ENCODE results near the gene GPA33. TPM values are rescaled to one million over a fixed set of nuclear protein-coding genes. Genes with fewer than 3 reads are reported as not detected.

The GPA33 gene
- total RNA-seq, 3 donors from 2014 or later = 0.15 to 3.6 (median 0.16) TPM

DNA sequence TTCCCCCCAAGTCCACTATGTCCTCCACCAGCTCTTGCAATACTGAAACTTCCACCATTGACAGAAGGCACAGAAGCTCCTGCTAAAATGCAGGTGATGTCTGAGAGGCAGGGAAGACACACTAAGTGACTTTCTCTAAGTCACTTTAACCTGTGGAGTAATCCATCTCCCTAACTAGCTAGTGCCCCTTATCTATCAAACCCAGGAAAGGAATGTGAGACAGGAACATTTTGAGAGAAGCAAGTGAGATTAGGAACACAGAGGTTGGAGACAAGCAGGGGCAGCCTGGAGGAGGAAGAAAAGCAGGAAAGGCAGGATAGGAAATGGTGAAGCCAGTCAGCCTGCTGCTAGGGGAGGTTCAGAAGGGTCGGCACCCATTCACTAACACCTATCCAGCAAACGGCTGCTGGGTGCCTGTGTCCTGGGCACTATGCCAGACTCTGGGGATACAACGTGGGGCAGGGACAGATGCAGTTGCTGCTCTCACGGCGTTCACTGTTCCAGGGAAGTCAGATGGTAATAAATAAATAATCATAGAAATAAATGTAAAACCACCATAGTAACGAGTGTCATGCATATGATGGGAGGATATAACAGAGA is 7.0 kb downstream of the GPA33 start:
- no peak for TF ChIP-seq CTCF (IDR thresholded peaks at IDR 0.05)
- TF ChIP-seq POLR2A (IDR thresholded peaks at IDR 0.05) = no peak
- no peak for TF ChIP-seq POLR2AphosphoS5 (IDR thresholded peaks at IDR 0.05)
- Histone ChIP-seq H3K9me3 (no peaks in the 10 kb centered on the region), H3K36me3 (no peaks in the 10 kb centered on the region), H3K27me3 (peaks cover 0 to 7% of the 10 kb centered on the region in 2 donors), H3K27ac (no peak overlapping the region), H3K4me3 (no peak overlapping the region), H3K4me1 (no peaks in the 10 kb centered on the region)
- intact Hi-C loops (cut with DNase I; ENCODE audit: low total_unique reads) = no loop called here
- DNase-seq (ENCODE audit: low spot score in 2 of 2) = no peak

DNA sequence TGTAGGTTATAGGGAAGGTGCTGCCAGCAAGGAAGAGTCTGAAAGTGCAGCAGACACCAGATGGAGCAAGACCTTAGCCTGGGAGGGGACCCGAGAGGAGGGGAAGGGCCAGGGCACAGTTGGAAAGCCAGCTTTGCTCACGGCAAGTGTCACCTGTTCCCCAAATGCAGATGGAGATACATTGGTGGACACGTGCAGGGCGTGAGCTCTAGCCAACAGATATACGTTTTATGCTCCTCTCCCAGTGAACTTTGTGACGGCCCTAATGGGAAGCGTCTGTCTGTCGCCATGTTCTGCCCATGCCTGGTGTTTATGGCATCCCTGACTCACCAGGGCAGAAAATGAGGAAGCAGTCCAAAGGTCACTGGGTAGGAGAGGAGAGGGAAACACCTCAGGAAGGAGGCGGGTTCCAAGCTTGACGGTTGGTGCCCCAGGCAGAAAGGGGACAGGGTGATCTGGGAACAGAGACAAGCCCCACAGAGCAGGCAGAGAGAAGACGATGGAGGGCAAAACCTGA is 7.6 kb downstream of the GPA33 start:
- TF ChIP-seq CTCF (IDR thresholded peaks at IDR 0.05) (no peak), POLR2A (IDR thresholded peaks at IDR 0.05) (no peak), POLR2AphosphoS5 (IDR thresholded peaks at IDR 0.05) (no peak)
- Histone ChIP-seq H3K36me3 (no peaks in the 10 kb centered on the region), H3K27me3 (peaks cover 0 to 7% of the 10 kb centered on the region in 2 donors), H3K9me3 (no peaks in the 10 kb centered on the region), H3K4me3 (no peak overlapping the region), H3K4me1 (no peaks in the 10 kb centered on the region), H3K27ac (no peak overlapping the region)
- intact Hi-C loops (cut with DNase I; ENCODE audit: low total_unique reads) = no loop called here
- no peak for DNase-seq (ENCODE audit: low spot score in 2 of 2)

GRCh38 chr1:167081594-167082156 is 8.5 kb downstream of the GPA33 start:
- intact Hi-C loops (cut with DNase I; ENCODE audit: low total_unique reads) = no loop called here
- no peak overlapping the region for H3K27ac ChIP-seq
- DNase-seq (ENCODE audit: low spot score in 2 of 2) = no peak
- H3K4me3 ChIP-seq = no peak overlapping the region
- no peaks in the 10 kb centered on the region for H3K36me3 ChIP-seq
- peaks cover 0 to 7% of the 10 kb centered on the region in 2 donors for H3K27me3 ChIP-seq
- no peaks in the 10 kb centered on the region for H3K4me1 ChIP-seq
- no peak for TF ChIP-seq POLR2AphosphoS5 (IDR thresholded peaks at IDR 0.05)
- no peak for TF ChIP-seq POLR2A (IDR thresholded peaks at IDR 0.05)
- TF ChIP-seq CTCF (IDR thresholded peaks at IDR 0.05) = no peak
- H3K9me3 ChIP-seq = no peaks in the 10 kb centered on the region

DNA sequence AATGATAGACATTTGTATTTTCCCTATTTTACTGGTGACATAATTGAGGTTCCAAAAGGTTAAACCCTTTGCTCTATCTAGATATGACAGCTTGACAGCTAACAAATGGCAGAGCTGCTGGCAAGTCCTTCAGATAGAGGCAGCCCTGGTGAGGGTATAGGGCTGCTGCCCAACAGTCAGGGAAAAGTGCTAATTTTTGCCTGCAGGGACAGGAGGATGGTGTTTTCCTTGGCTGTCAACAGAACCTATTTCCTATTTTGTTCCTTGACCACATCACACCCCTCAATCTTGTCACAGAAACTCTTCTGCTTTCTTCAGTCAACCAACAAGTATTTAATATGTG is 12.3 kb downstream of the GPA33 start:
- peaks cover 0 to 7% of the 10 kb centered on the region in 2 donors for H3K27me3 ChIP-seq
- no peak overlapping the region for H3K27ac ChIP-seq
- no peak for DNase-seq (ENCODE audit: low spot score in 2 of 2)
- no peaks in the 10 kb centered on the region for H3K36me3 ChIP-seq
- TF ChIP-seq POLR2A (IDR thresholded peaks at IDR 0.05) = no peak
- TF ChIP-seq CTCF (IDR thresholded peaks at IDR 0.05) = no peak
- no peak for TF ChIP-seq POLR2AphosphoS5 (IDR thresholded peaks at IDR 0.05)
- intact Hi-C loops (cut with DNase I; ENCODE audit: low total_unique reads) = no loop called here
- H3K4me1 ChIP-seq = no peaks in the 10 kb centered on the region
- no peak overlapping the region for H3K4me3 ChIP-seq
- H3K9me3 ChIP-seq = no peaks in the 10 kb centered on the region

DNA sequence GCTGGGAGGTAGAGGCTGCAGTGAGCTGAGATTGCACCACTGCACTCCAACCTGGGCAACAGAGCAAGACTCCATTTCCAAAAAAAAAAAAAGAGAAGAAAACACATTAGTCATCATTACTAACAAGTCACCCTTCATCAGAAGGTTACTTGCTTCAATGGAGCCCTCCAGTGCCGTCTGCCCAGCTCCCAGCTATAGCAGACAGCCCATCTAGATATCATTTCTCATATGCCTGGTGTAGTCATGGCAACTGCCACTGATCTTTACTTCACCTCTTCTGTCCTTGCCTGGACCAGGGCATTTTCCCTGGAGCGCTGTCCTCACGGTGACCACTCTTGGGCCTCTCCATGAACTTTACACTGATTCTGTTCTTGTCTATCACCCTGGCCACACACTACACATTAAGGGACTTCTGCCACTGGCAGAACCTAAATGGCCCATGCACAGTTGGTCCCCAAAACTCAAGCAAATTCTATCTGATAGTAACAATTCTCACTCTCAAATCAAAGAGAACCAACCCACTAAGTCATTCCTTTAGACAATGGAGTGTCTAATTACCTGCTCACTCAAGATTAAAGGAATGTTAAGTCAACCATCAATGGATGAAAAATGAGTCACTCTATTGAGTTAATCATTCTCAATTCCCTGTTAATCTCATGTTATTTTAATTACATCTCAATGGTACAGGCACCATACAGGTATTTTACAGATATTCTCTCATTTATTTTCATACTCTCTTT is 12.9 kb downstream of the GPA33 start:
- H3K4me1 ChIP-seq = no peaks in the 10 kb centered on the region
- intact Hi-C loops (cut with DNase I; ENCODE audit: low total_unique reads) = no loop called here
- no peak overlapping the region for H3K27ac ChIP-seq
- TF ChIP-seq POLR2AphosphoS5 (IDR thresholded peaks at IDR 0.05) (no peak), CTCF (IDR thresholded peaks at IDR 0.05) (no peak), POLR2A (IDR thresholded peaks at IDR 0.05) (no peak)
- peaks cover 0 to 7% of the 10 kb centered on the region in 2 donors for H3K27me3 ChIP-seq
- H3K4me3 ChIP-seq = no peak overlapping the region
- no peaks in the 10 kb centered on the region for H3K36me3 ChIP-seq
- no peak for DNase-seq (ENCODE audit: low spot score in 2 of 2)
- no peaks in the 10 kb centered on the region for H3K9me3 ChIP-seq
